NCI-H2081 treated with DMSO at 0.1 percent for 48 hours (cell line): ENCODE results near the gene ATP8A1.

ENCODE experiments used
- DNase-seq: peaks from one replicate; lab custom pipeline; 2025; lab: John Stamatoyannopoulos, UW

Gene ATP8A1

DNA sequence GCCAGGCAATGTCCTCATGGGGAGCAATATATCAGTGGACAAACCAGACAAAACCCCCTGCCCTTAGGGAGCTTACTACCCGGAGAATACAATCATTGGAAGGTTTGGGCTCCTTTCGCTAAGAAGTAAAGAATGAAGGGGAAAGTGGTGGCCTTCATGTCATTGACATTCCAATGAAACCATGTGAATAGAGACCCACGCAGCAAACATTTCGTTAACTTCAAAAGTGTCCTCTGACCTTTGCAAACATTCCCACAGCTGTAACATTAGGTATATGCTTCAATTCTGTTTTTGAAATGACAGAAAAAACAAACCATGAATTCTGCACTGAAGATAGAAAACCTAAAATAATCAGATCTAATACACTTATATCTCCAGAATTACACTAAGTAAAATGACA is 7.0 kb downstream of the ATP8A1 start:
- no peak for DNase-seq

DNA sequence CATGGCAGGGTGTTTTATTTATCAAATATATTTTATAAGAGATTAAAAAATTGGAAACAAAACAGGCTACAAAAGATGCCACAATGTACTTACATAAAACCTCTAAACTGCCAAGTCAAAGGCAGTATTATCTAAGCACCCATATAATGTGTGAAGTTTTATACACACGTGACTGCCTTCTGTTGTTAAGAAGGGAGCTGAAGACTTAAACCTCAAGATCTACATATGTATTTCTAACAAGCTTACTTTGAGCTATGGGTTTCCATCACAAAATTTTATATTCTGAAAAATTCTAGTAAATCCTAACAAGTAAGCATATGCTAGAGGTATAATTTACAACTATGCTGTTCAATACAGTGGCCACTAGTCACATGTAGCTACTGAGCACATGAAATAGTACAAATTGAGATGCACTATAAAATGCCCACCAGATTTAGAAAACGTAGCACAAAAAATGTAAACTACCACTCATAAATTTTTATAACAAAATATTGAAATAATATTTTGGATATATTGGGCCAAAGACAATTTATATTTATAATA is 9.8 kb downstream of the ATP8A1 start:
- no peak for DNase-seq

DNA sequence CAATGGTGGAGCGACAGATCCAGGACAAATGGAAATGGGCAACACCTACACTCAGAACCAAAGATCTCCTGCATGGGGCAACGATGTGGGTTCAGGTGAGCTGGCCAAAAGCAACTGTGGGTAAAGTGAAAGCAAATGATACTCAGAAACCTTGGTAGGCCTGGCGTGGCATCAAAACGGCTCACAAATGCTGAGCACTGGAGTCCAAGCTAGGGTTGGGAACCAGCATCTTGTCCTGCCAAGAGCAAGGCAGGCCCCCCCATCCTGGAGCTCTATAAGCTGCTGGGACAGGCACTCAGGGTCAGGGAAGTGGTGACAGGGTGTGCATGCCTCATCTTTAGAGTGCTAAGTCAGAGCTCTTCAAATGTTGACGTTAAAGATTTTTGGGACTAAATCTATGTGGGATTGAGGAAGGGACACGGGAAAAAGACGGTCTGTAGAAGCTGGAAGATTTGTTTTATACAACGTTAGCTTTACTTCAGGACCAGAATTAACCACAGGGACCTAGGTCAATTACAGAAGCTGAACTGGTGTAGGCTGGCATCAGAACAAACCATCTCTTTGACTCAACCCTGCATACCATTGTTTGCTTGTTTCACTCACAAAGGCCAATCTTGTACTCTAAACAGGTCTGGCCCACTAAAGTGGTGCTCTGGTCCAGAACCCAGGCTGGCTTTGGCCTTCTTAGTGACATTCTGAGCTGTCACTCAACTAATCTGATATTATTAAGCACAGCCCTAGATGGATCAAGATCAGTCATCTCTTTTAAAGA is 10.7 kb downstream of the ATP8A1 start:
- no peak for DNase-seq

DNA sequence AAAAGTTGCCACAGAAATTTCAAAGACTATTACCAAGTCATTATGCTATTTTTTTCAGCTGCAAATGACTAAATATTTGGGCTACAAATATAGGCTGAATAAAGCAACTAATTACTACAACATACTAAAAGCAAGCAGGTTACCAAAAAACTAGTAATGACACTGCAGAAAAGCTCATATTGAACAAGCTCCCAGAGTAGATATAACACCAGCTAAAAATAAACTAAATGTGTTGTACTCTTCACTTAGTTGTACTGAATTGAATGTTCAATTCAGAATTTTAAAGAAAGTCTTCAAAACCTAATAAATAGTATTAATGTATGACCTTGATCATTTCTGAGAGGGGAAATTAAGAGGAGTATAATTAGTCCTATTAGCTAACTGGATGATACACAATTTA is 12.0 kb downstream of the ATP8A1 start:
- DNase-seq = no peak

DNA sequence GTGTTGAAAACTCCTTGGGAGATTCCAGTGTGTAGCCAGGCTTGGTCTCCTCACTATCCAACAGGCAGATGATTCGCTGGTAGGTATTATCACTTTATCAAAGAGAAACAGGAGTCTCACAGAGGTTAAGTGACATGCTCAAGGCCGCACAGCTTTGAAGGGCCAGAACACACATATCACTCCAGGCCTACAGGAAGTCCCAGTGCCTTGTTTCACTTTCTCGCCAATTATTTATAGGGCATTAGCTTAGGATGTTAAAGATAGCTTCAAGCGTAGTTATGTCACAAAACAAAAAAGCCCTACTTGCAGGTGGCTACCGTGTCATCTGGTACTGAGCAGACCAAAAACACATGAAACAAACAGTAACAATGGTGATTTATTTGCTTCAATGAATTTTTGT is 13.2 kb downstream of the ATP8A1 start:
- DNase-seq = no peak

DNA sequence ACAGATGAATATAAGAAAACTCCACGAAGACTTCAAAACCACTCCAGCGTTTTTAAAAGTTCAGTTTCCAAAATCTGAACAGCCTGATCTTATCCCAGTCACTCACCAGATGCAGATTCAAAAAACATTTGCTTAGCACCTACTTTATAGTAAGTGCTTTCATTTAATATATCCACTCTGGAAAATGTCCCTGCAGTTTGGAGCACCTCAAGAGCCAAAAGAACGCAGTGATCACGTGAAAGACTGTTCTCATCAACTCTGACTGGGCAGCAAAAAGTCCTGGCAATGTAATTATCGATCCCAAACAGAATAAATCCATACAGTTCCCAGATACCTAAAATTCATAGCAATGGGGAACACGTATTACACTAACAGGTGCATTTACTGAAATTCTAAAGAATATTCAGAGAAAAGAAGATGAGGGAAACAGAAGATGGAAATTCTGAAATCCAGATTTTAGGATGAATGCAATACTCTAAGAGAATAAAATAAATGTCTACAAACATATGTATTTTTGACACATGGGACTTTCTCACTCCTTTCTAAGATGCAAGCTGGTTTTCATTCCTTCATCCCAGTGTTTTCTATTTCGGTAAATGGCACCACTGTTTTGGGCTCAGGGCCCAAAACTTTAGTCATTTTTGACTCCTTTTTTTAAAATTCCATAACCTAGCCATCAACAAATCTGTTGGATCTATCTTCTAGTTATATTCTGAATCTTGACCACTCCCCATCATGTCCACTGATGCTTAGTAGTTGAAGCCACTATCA is 13.9 kb downstream of the ATP8A1 start:
- no peak for DNase-seq

DNA sequence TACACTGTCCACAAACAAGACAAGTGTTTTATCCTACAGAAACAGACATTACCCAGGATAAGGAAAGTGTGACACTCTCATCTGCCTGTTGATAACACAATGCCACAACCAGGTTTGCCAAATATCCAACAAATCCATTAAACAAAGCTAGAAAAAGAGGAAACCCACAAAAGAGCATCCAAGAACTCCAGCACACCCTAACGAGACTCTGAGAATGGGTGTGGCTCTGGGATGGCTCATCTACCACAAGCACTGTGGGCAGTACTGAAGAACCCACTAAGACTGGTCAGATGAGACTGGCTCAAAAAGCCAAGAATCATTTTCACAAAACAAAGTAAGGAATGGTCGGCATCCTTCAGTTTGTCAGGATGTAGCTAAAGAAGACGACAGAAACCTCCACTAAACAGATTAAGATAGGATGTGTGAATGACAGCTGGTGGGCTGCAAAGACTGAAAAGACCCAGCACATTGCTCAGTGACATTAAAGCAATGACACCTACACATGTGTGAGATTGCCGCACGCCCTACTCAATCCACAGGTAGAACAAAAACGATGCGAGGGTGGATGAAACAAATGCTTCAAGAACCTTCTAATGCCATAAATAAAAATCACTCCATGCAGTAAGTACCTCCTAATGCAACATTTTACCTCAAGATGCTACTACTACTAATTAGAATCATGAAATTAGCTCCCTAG is 14.7 kb downstream of the ATP8A1 start:
- DNase-seq = no peak

DNA sequence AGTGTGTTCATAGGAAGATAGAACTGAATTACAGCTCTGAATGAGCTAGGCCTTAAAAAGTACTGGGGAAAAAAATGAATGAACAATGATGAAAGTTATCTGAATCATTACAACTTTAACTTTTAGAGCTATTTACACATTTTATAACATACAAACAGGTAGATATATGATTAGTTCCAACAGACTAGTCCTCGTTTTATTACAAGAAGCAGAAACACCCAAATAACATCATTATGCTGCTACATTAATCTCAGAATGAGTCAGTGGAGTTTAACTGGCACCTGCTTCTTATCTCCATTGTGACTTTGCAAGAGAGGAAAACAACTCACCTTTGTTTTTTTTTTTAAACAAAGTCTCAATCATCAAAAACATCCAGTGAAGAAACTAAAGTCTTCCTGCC is 15.2 kb downstream of the ATP8A1 start:
- no peak for DNase-seq

DNA sequence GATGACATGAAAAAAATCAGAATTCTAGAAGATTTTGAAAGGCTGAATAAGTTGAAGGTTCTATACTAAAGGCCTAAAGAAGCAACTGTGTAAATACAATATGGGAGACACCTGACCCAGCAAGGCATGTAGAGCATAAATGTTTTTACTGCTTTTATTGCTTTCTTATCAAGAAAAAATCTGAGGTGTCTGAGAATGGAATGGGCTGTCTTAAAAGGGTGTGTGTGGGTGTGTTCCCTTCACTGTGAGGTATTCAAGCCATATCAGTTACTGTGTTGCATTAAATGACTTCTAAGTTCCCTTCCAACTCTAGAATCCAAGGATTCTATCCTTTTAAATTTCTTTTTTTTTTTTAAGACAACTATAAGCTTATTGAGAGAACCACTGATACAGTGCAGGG is 15.7 kb downstream of the ATP8A1 start:
- DNase-seq = no peak

DNA sequence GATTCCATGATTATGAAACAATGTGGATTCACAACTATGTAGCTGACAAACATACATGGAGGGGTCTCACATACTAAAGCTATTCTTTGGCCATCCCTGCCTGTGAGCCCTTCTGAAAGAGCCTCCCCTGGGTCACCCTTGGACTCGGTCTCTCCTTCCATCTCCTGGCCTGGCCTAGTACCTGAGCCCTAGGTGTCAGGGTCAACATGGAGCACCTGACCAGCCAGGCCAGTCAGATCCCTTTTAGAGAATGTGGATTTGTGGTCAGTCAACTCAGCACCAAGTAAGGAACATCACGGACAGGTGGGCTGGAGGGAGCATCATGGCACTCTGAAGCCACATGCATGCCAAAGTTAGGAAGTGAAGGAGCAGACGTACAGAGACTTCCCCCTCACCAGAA is 16.3 kb downstream of the ATP8A1 start:
- DNase-seq = no peak

DNA sequence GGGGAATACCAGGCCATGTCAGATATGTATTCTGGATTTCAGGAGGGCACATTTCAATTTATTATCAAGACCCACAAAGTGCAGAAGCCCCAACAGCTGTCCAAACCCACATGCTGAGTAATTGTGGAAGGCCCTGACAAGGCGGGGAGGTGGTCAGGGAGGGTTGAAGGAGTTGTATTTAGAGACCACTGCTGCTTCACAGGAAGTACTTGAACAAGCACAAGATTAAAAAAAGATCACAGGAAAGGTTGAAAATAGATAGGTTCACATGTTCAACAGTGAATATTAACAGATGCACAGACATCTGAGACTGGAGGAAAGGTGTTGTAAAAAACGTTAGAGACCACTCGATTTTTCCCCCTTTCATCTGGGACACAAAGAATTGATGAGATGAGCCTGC is 17.9 kb downstream of the ATP8A1 start:
- no peak for DNase-seq

DNA sequence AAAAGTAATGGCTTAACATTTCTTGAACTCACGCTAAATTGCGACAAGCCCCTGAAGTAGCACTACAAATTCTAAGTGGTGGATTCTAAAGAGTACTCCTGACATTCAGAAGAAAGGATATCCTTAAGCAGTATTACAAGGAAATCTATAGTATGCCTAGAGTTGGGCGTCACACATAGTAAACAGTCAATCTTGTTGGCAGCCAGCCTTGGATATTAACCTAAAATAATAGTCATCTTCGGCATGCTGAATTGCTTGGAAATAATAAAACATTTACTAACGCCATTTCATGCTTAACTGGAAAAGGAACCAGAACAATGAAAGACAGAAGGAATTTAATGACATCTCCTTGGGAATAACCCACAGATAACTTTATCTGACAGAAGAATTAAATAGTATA is 18.6 kb downstream of the ATP8A1 start:
- no peak for DNase-seq

DNA sequence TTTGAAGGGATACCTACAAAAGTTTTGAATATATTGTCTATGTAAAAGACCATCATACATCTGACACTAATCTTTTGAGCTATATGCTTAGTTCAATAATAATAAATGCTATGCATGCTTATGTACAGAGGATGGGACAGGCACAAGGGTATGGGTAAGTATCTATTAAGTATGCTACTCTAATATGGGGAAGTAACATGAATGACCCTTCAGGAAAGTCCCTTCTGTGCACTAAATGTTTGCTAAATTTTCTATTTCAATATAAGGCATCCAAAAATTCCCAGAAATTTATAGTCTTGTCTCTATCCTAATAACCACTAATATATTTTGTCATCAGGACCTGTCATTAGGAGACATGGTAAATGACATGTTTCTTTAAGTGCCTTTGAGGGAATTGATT is 19.0 kb downstream of the ATP8A1 start:
- no peak for DNase-seq

DNA sequence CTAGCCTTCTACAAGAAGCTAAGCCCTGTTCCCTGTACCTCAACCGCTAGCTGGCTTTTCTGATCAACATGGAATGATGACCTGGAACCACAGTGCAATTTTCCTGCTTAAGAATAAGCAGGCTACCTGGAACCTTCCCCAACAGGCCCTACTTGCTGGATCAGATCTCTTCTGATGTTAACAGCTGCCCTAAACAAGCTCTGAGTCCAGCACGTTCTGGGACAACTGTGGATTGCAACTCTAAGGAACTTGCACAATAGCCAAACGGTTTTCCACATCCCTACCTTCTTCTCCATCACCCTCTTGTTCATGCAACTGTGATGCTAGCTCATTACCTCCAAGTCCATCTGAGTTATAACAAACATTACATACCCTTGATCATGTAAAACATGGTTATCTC is 19.8 kb downstream of the ATP8A1 start:
- no peak for DNase-seq

DNA sequence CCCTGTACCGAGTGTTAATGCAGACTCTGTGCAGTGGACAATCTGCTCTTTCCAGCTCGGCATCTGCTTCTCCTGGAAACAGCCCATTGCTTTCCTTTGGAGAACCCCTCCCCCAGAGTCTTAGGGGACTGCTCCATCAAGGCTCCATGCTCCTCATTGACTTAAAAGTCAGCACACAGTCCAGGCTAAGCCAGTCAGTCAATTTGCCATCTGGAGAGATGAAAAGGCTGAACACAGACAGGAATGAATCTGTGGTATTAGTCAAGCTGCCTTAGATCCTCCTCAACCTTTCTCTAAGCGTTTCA is 20.3 kb downstream of the ATP8A1 start:
- DNase-seq = no peak

DNA sequence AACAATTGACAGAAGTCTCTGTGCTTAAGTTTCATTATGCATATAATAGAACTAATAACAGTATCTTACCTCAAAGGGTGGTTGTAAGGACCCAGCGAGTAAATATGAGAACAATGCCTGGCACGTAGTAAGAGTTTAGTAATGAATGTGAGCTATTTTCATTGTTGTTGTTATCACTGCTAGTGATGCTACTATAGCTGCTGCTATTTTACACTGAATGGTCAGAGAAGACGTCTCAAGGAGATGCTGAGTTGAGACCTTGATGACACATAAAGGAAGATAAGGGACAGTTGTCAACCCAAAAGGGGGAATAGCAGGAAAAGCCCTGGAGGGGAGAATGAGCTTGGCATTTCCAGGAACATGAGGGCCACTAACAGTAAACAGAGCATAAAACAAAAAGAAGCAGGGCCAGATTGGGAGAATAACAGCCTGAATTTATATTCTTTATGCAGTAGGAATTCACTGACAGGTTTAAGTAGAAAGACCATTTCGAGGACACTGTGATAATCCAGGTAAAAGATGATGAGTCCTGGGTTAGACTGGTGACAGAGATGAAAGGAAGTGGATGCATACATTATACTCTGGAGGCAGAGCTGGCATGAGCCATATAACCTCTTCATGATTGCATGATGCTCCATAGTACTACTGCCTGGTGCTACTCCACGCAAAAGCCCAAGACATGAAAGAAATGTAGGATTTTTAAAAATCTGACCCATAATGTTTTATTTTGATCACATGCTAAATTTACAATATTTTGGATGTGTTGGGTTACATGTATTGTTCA is 23.1 kb downstream of the ATP8A1 start:
- DNase-seq = no peak

DNA sequence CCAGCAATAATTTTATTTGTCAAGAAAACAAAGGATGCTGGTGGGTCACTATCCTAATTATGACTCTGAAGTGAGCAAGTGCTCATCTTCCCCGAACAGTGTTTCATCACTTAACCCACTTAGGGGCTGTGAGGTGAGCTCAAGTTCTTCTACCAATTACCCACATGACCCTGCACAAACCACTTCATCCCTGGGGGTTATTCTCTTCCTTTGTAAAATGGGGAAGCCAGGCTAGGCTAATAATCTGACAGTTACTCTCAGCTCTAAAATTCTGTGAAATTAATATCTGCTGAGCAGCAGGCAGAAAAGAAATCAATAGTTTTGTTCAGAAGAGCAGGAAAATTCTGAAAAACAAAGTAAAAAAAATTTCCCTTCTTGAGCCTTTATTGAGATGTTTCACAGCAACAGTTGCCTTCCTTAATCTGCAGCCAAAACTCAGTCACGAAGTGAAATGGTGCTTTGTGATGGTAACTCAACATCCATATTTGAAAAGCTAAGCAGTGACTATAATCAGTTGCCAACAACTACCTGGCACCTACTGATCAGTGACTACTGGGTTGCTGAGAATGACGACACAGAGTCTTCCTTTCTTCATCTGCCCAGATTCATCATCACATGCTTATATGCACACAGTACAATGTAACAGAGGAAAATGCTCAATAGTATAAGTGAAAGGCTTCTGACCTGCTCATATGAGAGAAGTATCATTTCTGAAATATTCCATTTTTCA is 24.1 kb downstream of the ATP8A1 start:
- no peak for DNase-seq

DNA sequence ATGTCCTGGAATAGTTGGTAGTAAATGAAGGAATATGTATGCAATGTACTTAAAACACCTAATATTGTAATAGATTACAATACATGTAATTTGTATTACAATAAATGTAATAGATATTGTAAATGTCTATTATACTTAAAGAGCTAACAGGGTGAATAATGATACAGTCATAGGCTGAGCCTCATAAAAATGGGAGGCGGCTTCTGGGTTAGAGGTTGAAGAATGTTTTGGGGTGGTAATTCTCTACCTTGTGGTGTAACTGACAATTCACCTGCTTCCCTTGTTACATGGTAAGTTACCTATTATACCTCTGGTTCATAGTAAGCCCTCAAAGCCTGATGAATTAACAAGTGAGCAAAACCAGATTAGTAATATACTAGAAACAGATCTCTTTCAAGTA is 26.0 kb downstream of the ATP8A1 start:
- DNase-seq = no peak

DNA sequence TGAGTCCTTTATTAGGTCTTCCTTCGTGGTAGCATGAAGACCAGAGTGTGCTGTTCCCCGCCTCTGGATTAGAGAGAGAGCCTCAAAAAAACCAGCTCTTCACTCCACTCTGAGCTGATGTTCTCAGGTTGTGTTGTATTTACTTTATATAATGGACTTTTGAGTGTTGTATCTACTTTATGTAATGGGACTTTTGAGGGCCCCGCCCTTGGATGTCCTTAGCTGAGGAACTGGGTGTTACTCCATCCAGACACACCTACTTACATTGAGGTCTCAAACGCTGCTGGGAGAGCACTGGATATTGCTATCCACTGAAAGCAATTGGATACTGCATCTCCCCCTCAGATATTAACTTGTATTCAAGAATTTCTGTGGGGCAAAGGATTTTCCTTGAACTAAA is 28.2 kb downstream of the ATP8A1 start:
- no peak for DNase-seq

DNA sequence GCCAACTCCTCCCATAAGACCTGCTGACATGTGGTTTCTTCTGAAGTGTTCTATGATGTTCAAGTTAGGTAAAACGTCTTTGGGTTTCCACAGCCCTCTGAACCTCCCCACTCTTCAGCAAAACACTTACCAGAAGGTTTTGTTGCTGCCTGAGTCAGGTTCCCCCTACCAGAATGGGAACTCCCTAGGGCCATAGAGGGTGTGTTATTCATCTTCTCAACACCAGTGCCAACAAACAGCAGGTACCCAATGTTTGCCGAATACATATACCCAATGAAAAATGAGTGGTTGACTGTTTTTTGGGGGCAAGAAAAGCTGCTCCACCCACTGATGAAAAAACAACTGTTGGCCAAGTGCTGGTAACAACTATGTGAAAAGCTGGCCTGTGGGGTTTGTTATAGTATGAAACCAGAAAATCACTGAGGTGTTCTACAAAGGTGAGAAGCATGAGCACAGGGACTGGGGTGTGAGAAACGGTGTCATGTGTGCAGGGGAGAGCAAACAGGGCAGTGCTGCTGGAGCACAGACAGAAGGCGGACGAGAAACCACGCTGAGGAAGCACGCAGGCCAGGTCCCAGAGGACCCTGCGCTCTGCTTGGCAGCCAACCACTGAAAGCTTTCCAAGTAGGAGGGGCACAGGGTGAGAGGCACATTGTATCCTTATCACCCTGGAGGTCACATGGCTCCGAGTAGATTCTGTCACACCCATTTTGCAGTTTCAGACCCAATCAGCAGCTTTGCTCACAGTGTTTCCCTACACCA is 28.8 kb downstream of the ATP8A1 start:
- peak; percentile 13 for DNase-seq

DNA sequence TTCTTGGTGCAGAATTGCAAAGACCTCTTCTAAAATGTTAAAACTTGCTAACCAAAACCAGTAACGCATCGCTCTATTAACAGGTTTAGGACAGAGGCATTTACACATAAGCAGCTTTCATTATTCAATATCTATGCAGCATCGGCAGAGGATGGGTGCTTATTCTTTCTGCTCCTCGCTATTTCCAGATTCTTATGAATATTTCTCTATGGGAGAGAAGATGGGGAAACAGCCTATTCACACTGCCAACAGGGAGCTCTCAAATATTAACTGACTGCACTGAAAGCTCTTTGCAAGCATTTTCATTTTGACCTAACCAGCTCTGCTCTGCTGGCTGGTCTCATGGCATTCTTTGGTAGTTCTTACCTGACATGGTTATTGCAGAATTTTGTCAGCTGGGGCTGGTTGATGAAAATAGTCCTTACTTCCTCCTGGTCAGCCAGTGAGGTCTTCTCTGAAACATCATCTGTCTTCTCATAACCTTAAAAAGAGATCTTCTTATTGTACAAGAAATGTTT is 30.2 kb downstream of the ATP8A1 start:
- no peak for DNase-seq
